Mucosa of descending colon (tissue), 3 donors: ENCODE measurements around the gene HIPK4. TPM values are rescaled to one million over a fixed set of nuclear protein-coding genes. Genes with fewer than 3 reads are reported as not detected.
"Not testable (repeated sequence)": the region's sequence is repeated elsewhere in the genome, so short reads cannot be mapped to it uniquely, and the experiment has no call there.

Experiments
- ATAC-seq: fragments of 200-7000 bp; cut with Tn5 transposase; one replicate; pipeline ENCODE4 v1.9.1; 2020; ENCODE audit warnings: mild to moderate bottlenecking, moderate library complexity
- DNase-seq, 3 donors: peaks; one replicate each; pipeline ENCODE4 v3.0.0-alpha.2; 2020
- H3K36me3 ChIP-seq: fragments of 200-600 bp; one replicate; pipeline ENCODE4 v1.8.0; 2021; ENCODE audit warnings: low read depth, mild to moderate bottlenecking
- H3K4me1 ChIP-seq: fragments of 200-600 bp; one replicate; pipeline ENCODE4 v1.8.0; 2021; ENCODE audit warnings: low read depth, mild to moderate bottlenecking
- H3K4me3 ChIP-seq: fragments of 200-600 bp; one replicate; pipeline ENCODE4 v1.8.0; 2021; ENCODE audit warnings: mild to moderate bottlenecking
- H3K9me3 ChIP-seq: fragments of 200-600 bp; one replicate; pipeline ENCODE4 v1.8.0; 2021; ENCODE audit warnings: mild to moderate bottlenecking
- intact Hi-C, 2 donors: fragments of 100-400 bp; cut with DNase I in 1 of 2; cut with micrococcal nuclease in 1 of 2; formaldehyde crosslinking; loops; one replicate each; pipeline versions ENCODE4 v1.11.0 to v1.11.1; 2022; cut with DNase I, micrococcal nuclease
- total RNA-seq, 3 donors: library from RNA; stranded (reverse); fragmentation: NEBNext Ultra II Directional in 2 of 3; extraction: Animal tissue kit (Norgen Biotek cat#: 25700) in 2 of 3; gene quantifications; one replicate each; pipeline versions ENCODE4 v1.2.1 to v1.2.4, GENCODE V29; 2021 to 2023
- TF ChIP-seq, protein P1 (sequence below): fragments of 200-600 bp; IDR thresholded peaks from one replicate; pipeline ENCODE4 v1.8.0; 2022; ENCODE audit warnings: antibody characterized with exemption, mild to moderate bottlenecking
- donor health status: DM: no; HTN: no; CAD: no; lungs with moderate emphysema.
- donor health status: DM: no; HTN: no; CAD: no.
- donor health status: DM: no; HTN: yes; CAD: no.

The HIPK4 gene
- total RNA-seq, 3 donors from 2014 or later = 0.19 TPM; not detected in 2

DNA sequence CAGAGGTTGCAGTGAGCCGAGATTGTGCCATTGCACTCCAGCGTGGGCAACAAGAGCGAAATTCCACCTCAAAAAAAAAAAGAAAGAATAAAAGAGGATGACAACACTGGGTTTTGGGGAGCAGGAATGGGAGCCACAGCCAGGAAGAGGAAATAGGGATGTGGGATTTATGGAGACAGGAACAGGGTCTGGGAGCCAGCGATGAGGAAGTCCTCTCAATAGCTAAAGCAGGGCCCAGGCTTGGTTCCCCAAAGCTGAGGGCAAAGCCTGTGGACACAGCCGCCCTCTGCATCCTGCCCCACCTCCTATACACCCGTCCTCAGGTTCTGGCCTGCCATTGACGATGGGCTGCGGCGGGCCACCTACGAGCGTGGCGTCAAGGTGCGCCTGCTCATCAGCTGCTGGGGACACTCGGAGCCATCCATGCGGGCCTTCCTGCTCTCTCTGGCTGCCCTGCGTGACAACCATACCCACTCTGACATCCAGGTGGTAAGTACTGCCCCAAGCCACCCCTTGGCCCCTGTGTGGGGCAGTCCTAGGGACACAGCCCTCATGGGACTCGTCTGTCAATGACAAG, 13.6 kb downstream of the HIPK4 start:
- intact Hi-C loops = no loop called here
- TF ChIP-seq, protein P1, sequence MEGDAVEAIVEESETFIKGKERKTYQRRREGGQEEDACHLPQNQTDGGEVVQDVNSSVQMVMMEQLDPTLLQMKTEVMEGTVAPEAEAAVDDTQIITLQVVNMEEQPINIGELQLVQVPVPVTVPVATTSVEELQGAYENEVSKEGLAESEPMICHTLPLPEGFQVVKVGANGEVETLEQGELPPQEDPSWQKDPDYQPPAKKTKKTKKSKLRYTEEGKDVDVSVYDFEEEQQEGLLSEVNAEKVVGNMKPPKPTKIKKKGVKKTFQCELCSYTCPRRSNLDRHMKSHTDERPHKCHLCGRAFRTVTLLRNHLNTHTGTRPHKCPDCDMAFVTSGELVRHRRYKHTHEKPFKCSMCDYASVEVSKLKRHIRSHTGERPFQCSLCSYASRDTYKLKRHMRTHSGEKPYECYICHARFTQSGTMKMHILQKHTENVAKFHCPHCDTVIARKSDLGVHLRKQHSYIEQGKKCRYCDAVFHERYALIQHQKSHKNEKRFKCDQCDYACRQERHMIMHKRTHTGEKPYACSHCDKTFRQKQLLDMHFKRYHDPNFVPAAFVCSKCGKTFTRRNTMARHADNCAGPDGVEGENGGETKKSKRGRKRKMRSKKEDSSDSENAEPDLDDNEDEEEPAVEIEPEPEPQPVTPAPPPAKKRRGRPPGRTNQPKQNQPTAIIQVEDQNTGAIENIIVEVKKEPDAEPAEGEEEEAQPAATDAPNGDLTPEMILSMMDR = no peak
- DNase-seq (no peak), ATAC-seq (no peak)
- no peaks in the 10 kb centered on the region for H3K9me3 ChIP-seq
- no peak overlapping the region for H3K4me3 ChIP-seq
- H3K4me1 ChIP-seq = no peaks in the 10 kb centered on the region
- H3K36me3 ChIP-seq = no peaks in the 10 kb centered on the region

DNA sequence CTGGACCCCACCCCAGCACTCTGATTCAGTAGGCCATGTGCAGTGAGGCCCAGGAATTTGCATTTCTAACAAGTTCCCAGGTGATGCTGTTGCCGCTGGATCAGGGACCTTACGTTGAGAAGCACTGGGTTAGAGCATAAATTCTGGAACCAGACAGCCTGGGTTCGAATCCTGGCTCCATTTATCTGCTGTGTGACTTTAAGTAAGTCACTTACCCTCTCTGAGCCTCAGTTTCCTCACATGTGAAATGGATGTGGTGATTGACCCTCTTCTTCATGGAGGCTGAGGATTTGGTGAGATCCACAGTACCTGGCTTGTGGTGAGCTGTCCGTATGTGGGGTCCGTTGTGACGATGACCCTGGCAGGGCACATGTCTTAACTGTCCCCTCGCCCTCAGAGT, 15.9 kb downstream of the HIPK4 start:
- ATAC-seq (no peak), DNase-seq (no peak)
- no peaks in the 10 kb centered on the region for H3K4me1 ChIP-seq
- TF ChIP-seq, protein P1 = no peak
- intact Hi-C loops = no loop called here
- H3K9me3 ChIP-seq = no peaks in the 10 kb centered on the region
- H3K4me3 ChIP-seq = no peak overlapping the region
- no peaks in the 10 kb centered on the region for H3K36me3 ChIP-seq

DNA sequence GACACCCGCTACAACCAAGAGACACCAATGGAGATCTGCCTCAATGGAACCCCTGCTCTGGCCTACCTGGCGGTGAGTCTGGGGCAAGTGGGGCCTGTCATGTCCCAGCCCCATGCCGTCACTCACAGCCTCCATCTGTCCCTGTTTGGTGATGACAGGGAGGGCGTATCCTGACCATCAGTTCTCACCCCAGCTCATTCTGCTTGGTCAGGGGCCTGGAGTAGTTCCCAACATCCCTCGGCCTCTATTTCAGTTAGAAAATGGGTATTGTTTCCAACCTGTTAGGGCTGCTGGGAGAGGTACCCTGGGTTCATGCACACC, 18.2 kb downstream of the HIPK4 start:
- TF ChIP-seq, protein P1 = no peak
- H3K9me3 ChIP-seq = no peaks in the 10 kb centered on the region
- intact Hi-C loops = no loop called here
- no peak overlapping the region for H3K4me3 ChIP-seq
- ATAC-seq = no peak
- no peak for DNase-seq
- H3K36me3 ChIP-seq = no peaks in the 10 kb centered on the region
- H3K4me1 ChIP-seq = no peaks in the 10 kb centered on the region

DNA sequence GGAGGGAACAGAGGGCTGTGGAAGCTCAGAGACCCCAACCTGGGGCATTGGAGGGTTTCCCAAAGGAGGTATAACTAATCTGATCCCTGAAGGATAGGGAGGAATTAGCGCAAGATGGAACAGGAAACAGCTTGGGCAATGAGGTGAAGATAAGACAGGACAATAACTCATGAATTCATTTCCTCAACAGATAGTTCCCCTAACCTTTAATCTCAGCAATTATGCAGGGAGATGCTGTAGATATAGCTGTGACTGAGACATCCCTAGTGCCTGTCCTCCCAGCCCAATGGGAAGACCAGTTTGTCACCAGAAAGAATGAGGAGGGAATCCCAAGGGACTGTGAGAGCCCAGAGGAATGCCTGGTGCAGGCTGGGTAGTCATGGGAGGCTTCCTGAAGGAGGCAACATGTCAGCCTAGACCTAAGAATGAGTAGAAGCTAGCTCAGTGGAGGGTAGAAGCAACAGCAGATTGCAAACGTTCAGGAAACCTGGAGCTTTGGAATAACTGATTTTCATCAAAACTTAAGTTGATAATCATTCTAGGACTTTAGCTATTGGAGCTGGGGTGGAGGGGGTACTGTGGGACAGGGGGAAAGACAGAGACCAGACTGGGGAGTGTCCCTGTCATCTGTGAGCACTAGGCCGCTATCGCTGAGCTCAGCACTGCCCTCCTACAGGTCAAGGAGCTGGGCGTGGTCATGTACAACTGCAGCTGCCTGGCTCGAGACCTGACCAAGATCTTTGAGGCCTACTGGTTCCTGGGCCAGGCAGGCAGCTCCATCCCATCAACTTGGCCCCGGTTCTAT, 18.8 kb downstream of the HIPK4 start:
- ATAC-seq (no peak), DNase-seq (no peak)
- TF ChIP-seq, protein P1 = no peak
- no peak overlapping the region for H3K4me3 ChIP-seq
- no peaks in the 10 kb centered on the region for H3K36me3 ChIP-seq
- H3K9me3 ChIP-seq = no peaks in the 10 kb centered on the region
- intact Hi-C loops = no loop called here
- no peaks in the 10 kb centered on the region for H3K4me1 ChIP-seq

DNA sequence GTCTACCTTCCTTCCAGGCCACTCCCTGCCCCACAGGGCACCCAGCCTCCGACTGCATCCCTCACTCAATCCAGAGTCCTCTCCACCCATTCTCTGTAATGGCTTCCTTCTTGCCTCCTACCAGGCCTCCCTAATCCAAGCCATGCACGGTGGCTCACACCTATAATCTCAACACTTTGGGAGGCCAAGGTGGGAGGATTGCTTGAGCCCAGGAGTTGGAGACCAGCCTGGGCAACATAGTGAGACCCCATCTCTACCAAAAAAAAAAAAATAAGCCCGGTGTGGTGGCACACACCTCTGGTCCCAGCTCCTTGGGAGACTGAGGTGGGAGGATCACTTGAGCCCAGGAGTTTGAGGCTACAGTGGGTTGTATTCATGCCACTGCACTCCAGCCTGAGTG, 19.7 kb downstream of the HIPK4 start:
- H3K36me3 ChIP-seq, intact Hi-C loops: not testable (repeated sequence)

DNA sequence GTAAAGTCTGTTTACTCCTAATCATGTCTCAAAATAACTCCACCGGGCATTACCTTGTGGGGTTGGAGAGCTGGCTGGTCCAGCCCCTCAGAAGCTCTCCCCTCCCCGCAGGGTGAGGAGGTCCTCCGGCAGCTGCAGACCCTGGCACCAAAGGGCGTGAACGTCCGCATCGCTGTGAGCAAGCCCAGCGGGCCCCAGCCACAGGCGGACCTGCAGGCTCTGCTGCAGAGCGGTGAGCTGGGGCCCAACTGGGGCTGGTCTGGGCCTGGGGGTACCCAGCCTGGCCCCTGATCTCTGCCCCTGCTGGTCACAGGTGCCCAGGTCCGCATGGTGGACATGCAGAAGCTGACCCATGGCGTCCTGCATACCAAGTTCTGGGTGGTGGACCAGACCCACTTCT, 20.2 kb downstream of the HIPK4 start:
- TF ChIP-seq, protein P1 = no peak
- Histone ChIP-seq H3K4me1 (no peaks in the 10 kb centered on the region), H3K9me3 (no peaks in the 10 kb centered on the region), H3K36me3 (no peaks in the 10 kb centered on the region), H3K4me3 (no peak overlapping the region)
- no peak for DNase-seq
- no peak for ATAC-seq
- intact Hi-C loops = no loop called here

More for the DNA sequence above, 19.7 kb downstream of the HIPK4 start:
- H3K9me3 ChIP-seq, H3K4me1 ChIP-seq, ATAC-seq, DNase-seq, H3K4me3 ChIP-seq: not testable (repeated sequence)
